ENCODE measurements around the gene C19orf33. TPM values are rescaled to one million over a fixed set of nuclear protein-coding genes. Genes with fewer than 3 reads are reported as not detected.

The C19orf33 gene
- polyA plus RNA-seq, 1 donor (not counting 4 experiments of a cell fraction or from before 2014, with no cell fraction given) = 366 TPM

GRCh38 chr19:38304352-38304865 is 358 bp downstream of the C19orf33 start:
- H3K4me1 ChIP-seq (ENCODE audit: control insufficient read depth, extremely low read depth, insufficient read depth, low read length) = peaks cover 36% of the 10 kb centered on the region
- peaks cover 6 to 26% of the 10 kb centered on the region in 2 experiments for H3K36me3 ChIP-seq (ENCODE audit: control insufficient read depth in 2 of 2, extremely low read depth in 1 of 2, insufficient read depth in 2 of 2, low read length in 2 of 2)
- H3K9me1 ChIP-seq (ENCODE audit: control insufficient read depth, extremely low read depth, insufficient read depth, low read length) = no peaks in the 10 kb centered on the region
- peak overlapping the region; percentile 98 for H3K9ac ChIP-seq (ENCODE audit: control insufficient read depth, extremely low read depth, insufficient read depth, low read length)
- H3K9me3 ChIP-seq (ENCODE audit: control insufficient read depth, low read depth, low read length) = no peaks in the 10 kb centered on the region
- peaks cover 22% of the 10 kb centered on the region for H3K79me2 ChIP-seq (ENCODE audit: control insufficient read depth, insufficient read depth, low read length)
- H4K20me1 ChIP-seq (ENCODE audit: control insufficient read depth, extremely low read depth, insufficient read depth, low read length) = no peaks in the 10 kb centered on the region
- H2AFZ ChIP-seq (ENCODE audit: control insufficient read depth, low read length) = no peak overlapping the region
- FAIRE-seq = peak; percentile 34
- peak overlapping the region; percentile 100 for H3K4me2 ChIP-seq (ENCODE audit: control insufficient read depth, extremely low read depth, insufficient read depth, low read depth, low read length)
- TF ChIP-seq EZH2 (IDR thresholded peaks at IDR 0.05; ENCODE audit: low read length) (no peak), CTCF (optimal IDR thresholded peaks at IDR 0.05 in 1 of 3, IDR thresholded peaks at IDR 0.05 in 1 of 3, conservative IDR thresholded peaks at IDR 0.05 in 1 of 3; ENCODE audit: extremely low read depth in 1 of 3, insufficient read depth in 2 of 3, low read length in 3 of 3) (no peak)
- no peak for DNase-seq (ENCODE audit: low read depth, low spot score)
- peak overlapping the region; percentile 98 for H3K27ac ChIP-seq (ENCODE audit: control insufficient read depth, insufficient read depth, low read length)
- no peaks in the 10 kb centered on the region for H3K27me3 ChIP-seq (ENCODE audit: control insufficient read depth, extremely low read depth, insufficient read depth, low read length)
- dilution Hi-C loops (cut with MboI; ENCODE audit: extremely low pct_ligation_motif_present, low sequenced_read_pairs) = no loop called here
- peak overlapping the region; percentile 64 to 92 (median 90) for H3K4me3 ChIP-seq (ENCODE audit: control insufficient read depth in 2 of 3, extremely low read depth in 1 of 3, insufficient read depth in 2 of 3, low read depth in 1 of 3, low read length in 3 of 3)

DNA sequence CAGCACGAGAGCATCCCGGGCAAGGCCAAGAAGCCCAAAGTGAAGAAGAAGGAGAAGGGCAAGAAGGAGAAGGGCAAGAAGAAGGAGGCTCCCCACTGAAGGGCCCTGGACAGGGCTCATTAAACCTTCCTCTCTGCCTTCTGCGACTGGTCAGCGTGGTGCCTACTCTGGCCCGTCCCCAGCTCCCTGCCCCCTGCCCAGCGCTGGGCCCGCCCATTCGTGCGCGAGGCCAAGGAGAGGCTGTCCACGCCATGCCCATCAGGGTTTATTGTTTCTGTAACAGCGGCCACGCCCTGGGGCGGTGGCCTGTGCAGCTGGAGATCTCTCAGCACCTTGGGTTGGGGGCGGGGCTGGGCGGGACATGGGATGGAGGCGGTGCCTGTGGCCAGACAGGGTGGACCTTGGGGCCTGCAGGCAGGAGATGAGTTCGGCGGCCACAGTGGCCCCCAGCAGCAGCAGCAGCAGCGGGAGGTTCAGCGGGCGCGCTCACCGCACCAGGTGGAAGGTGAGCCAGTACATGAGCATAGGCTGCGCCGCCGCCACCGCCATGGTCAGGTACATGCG is 897 bp downstream of the C19orf33 start:
- H3K4me2 ChIP-seq (ENCODE audit: control insufficient read depth, extremely low read depth, insufficient read depth, low read depth, low read length) = peak overlapping the region; percentile 100
- H4K20me1 ChIP-seq (ENCODE audit: control insufficient read depth, extremely low read depth, insufficient read depth, low read length) = no peaks in the 10 kb centered on the region
- DNase-seq (ENCODE audit: low read depth, low spot score) = peak; percentile 89
- H3K4me1 ChIP-seq (ENCODE audit: control insufficient read depth, extremely low read depth, insufficient read depth, low read length) = peaks cover 33% of the 10 kb centered on the region
- H2AFZ ChIP-seq (ENCODE audit: control insufficient read depth, low read length) = no peak overlapping the region
- dilution Hi-C loops (cut with MboI; ENCODE audit: extremely low pct_ligation_motif_present, low sequenced_read_pairs) = no loop called here
- no peaks in the 10 kb centered on the region for H3K9me1 ChIP-seq (ENCODE audit: control insufficient read depth, extremely low read depth, insufficient read depth, low read length)
- H3K27me3 ChIP-seq (ENCODE audit: control insufficient read depth, extremely low read depth, insufficient read depth, low read length) = no peaks in the 10 kb centered on the region
- H3K27ac ChIP-seq (ENCODE audit: control insufficient read depth, insufficient read depth, low read length) = peak overlapping the region; percentile 98
- no peaks in the 10 kb centered on the region for H3K9me3 ChIP-seq (ENCODE audit: control insufficient read depth, low read depth, low read length)
- H3K36me3 ChIP-seq (ENCODE audit: control insufficient read depth in 2 of 2, extremely low read depth in 1 of 2, insufficient read depth in 2 of 2, low read length in 2 of 2) = peaks cover 6 to 26% of the 10 kb centered on the region in 2 experiments
- peak overlapping the region; percentile 98 for H3K9ac ChIP-seq (ENCODE audit: control insufficient read depth, extremely low read depth, insufficient read depth, low read length)
- H3K4me3 ChIP-seq (ENCODE audit: control insufficient read depth in 2 of 3, extremely low read depth in 1 of 3, insufficient read depth in 2 of 3, low read depth in 1 of 3, low read length in 3 of 3) = peak overlapping the region; percentile 64 to 92 (median 90)
- H3K79me2 ChIP-seq (ENCODE audit: control insufficient read depth, insufficient read depth, low read length) = peaks cover 22% of the 10 kb centered on the region
- no peak for TF ChIP-seq CTCF (optimal IDR thresholded peaks at IDR 0.05 in 1 of 3, IDR thresholded peaks at IDR 0.05 in 1 of 3, conservative IDR thresholded peaks at IDR 0.05 in 1 of 3; ENCODE audit: extremely low read depth in 1 of 3, insufficient read depth in 2 of 3, low read length in 3 of 3)
- TF ChIP-seq EZH2 (IDR thresholded peaks at IDR 0.05; ENCODE audit: low read length) = no peak
- no peak for FAIRE-seq

Measured in keratinocyte (primary cell).